GM12872 (cell line): ENCODE data around the gene STT3A.

ENCODE experiments used
- CTCF ChIP-seq: IDR thresholded peaks from 3 replicates; pipeline ENCODE4 v1.5.1; 2011; ENCODE audit warnings: low read depth, mild to moderate bottlenecking, low read length, moderate library complexity; ENCODE audit not compliant: insufficient read depth

Gene STT3A

GRCh38 chr11:125667151-125667550 is 74.5 kb downstream of the STT3A start:
- TF ChIP-seq CTCF: no peak

GRCh38 chr11:125670172-125670571 is 77.5 kb downstream of the STT3A start:
- no peak for TF ChIP-seq CTCF

DNA sequence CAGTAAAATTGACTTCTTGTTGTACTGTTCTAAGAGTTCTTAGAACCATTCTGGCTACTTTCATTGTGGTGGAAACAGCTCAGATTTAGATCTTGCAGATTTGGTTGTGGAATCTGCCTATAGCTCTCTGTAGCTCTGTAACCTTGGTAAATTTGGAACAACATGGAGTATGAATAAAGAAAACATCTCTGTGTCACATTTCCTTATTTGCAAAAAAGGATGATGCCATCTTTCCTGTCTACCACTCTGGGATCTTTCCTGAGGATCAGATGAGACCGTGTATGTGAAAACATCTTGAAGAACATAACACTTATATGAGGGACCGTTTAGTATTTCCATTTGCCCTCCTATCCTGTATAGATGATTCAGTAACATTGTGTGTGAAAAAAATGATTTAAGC is 78.9 kb downstream of the STT3A start:
- no peak for TF ChIP-seq CTCF
